Psoas muscle (tissue), 8 donors: ENCODE measurements around the gene TIAL1. TPM values are rescaled to one million over a fixed set of nuclear protein-coding genes. Genes with fewer than 3 reads are reported as not detected.
A peak's percentile ranks its signal among the peaks of the same experiment; 100 is the strongest.

Experiments
- ATAC-seq, 4 donors: fragments of 200-7000 bp; cut with Tn5 transposase; one replicate each; pipeline ENCODE4 v1.9.1; 2020; ENCODE audit warnings: moderate library complexity in 3 of 4, mild to moderate bottlenecking in 2 of 4
- DNase-seq, 2 donors: peaks; one replicate each; pipeline ENCODE4 v3.0.0-alpha.2; 2020
- H3K27ac ChIP-seq: fragments of 200-600 bp; one replicate; pipeline ENCODE4 v1.8.0; 2022
- H3K27me3 ChIP-seq, 3 donors: fragments of 200-600 bp in 1 of 3; one replicate each; pipeline versions ENCODE4 v1.6.1 to v1.8.0; 2013 to 2022; ENCODE audit warnings: low read length in 2 of 3, mild to moderate bottlenecking in 2 of 3, moderate library complexity in 1 of 3; ENCODE audit not compliant: insufficient read depth in 3 of 3
- H3K36me3 ChIP-seq, 2 donors: fragments of 200-600 bp in 1 of 2; one replicate each; pipeline versions ENCODE4 v1.6.1 to v1.8.0; 2013 to 2022; ENCODE audit warnings: low read depth in 1 of 2, mild to moderate bottlenecking in 1 of 2, moderate library complexity in 1 of 2; ENCODE audit not compliant: insufficient read depth in 1 of 2
- H3K4me1 ChIP-seq: fragments of 200-600 bp; one replicate; pipeline ENCODE4 v1.8.0; 2022
- H3K4me3 ChIP-seq: fragments of 200-600 bp; one replicate; pipeline ENCODE4 v1.8.0; 2022; ENCODE audit warnings: mild to moderate bottlenecking
- H3K9me3 ChIP-seq: fragments of 200-600 bp; one replicate; pipeline ENCODE4 v1.8.0; 2022
- CTCF ChIP-seq: fragments of 200-600 bp; IDR thresholded peaks from one replicate; pipeline ENCODE4 v1.8.0; 2022; ENCODE audit warnings: antibody characterized with exemption
- WGBS, 3 donors: extraction: QIAGEN DNeasy Blood & Tissue Kit; methylation state at CpG; one replicate each; pipeline versions ENCODE4 v1.1.6 to v1.1.7; 2013; 5-methylcytosine and 5-hydroxymethylcytosine counted together
- intact Hi-C, 2 donors: fragments of 100-400 bp; cut with DNase I; formaldehyde crosslinking; loops; one replicate each; pipeline versions ENCODE4 v1.11.0 to v1.14.2; 2022
- polyA plus RNA-seq, 3 donors: library from polyadenylated mRNA; stranded (reverse); fragments of 200-250 nt; gene quantifications; one replicate each; pipeline ENCODE4 v1.2.3, GENCODE V29; 2013
- total RNA-seq, 4 donors: library from RNA; stranded (reverse); fragmentation: NEBNext Ultra II Directional in 2 of 4; extraction: Animal tissue kit (Norgen Biotek cat#: 25700) in 2 of 4; gene quantifications; one replicate each; pipeline versions ENCODE4 v1.2.1 to v1.2.4, GENCODE V29; 2021 to 2023
- donor health status: healthy with polysubstance abuse.
- donor health status: DM: no; HTN: no; CAD: no; lungs with moderate emphysema.
- donor health status: Bipolar disorder and iron deficiency.
- donor health status: healthy.
- donor health status: DM: yes; HTN: yes; CAD: no.
- donor health status: DM: no; HTN: no; CAD: no.
- donor health status: DM: no; HTN: no; CAD: no.
- donor health status: DM: yes; HTN: yes; CAD: no.

TIAL1 gene
- total and polyA plus RNA-seq, 7 donors, result 38.2 to 106 (median 79.3) TPM

- Histone ChIP-seq H3K9me3 (no peaks in the 10 kb centered on the region), H3K27ac (no peak overlapping the region), H3K27me3 (no peaks in the 10 kb centered on the region), H3K4me3 (no peak overlapping the region), H3K36me3 (no peaks in the 10 kb centered on the region), H3K4me1 (peaks cover 9% of the 10 kb centered on the region)
- intact Hi-C loops, result no loop called here
- ATAC-seq (peak; percentile 33 to 88 (median 68)), DNase-seq (no peak)
- no peak for TF ChIP-seq CTCF
- WGBS, 3 donors, result 52 to 73% (median 57%) methylated on average over 15 of the region's 15 CpGs
These were observed 46.8 kb upstream of the TIAL1 start for GRCh38 chr10:119643306-119644204.

GRCh38 chr10:119642556-119643111, 45.9 kb upstream of the TIAL1 start:
- TF ChIP-seq CTCF, result no peak
- intact Hi-C loops, result no loop called here
- Histone ChIP-seq H3K4me1 (peaks cover 9% of the 10 kb centered on the region), H3K4me3 (no peak overlapping the region), H3K9me3 (no peaks in the 10 kb centered on the region), H3K36me3 (no peaks in the 10 kb centered on the region), H3K27me3 (no peaks in the 10 kb centered on the region), H3K27ac (no peak overlapping the region)
- DNase-seq, result no peak
- WGBS, 3 donors, result 75 to 93% (median 82%) methylated on average over 2 of the region's 2 CpGs
- no peak for ATAC-seq

- intact Hi-C loops, result no loop called here
- ATAC-seq, result no peak
- whole genome bisulfite sequencing, 3 donors, result 68 to 82% (median 72%) methylated on average over 8 of the region's 8 CpGs
These were observed 44.2 kb upstream of the TIAL1 start for GRCh38 chr10:119640875-119641526.

GRCh38 chr10:119640384-119640783, 43.6 kb upstream of the TIAL1 start:
- peaks cover 9% of the 10 kb centered on the region for H3K4me1 ChIP-seq
- H3K27me3 ChIP-seq, result no peaks in the 10 kb centered on the region
- no peaks in the 10 kb centered on the region for H3K36me3 ChIP-seq
- no peaks in the 10 kb centered on the region for H3K9me3 ChIP-seq
- no peak overlapping the region for H3K4me3 ChIP-seq
- WGBS, 3 donors, result 90 to 93% (median 91%) methylated on average over 6 of the region's 6 CpGs
- TF ChIP-seq CTCF, result no peak
- DNase-seq, result no peak
- ATAC-seq, result no peak
- no peak overlapping the region for H3K27ac ChIP-seq
- intact Hi-C loops, result no loop called here

More at GRCh38 chr10:119640875-119641526, 44.2 kb upstream of the TIAL1 start:
- no peaks in the 10 kb centered on the region for H3K36me3 ChIP-seq
- H3K4me1 ChIP-seq, result peaks cover 9% of the 10 kb centered on the region
- no peak for DNase-seq
- no peaks in the 10 kb centered on the region for H3K9me3 ChIP-seq
- no peak for TF ChIP-seq CTCF
- no peak overlapping the region for H3K4me3 ChIP-seq
- H3K27me3 ChIP-seq, result no peaks in the 10 kb centered on the region
- no peak overlapping the region for H3K27ac ChIP-seq
